ENCODE results near the gene PPP1R1C. TPM values are rescaled to one million over a fixed set of nuclear protein-coding genes. Genes with fewer than 3 reads are reported as not detected.

PPP1R1C gene
- total RNA-seq, 3 donors from 2014 or later (not counting 1 experiment from before 2014, with no cell fraction given), result not detected

- WGBS (ENCODE audit: insufficient coverage), result 87% methylated on average over 2 of the region's 2 CpGs
- no peaks in the 10 kb centered on the region for H3K9me3 ChIP-seq (ENCODE audit: control insufficient read depth, insufficient read depth, low read length)
- TF ChIP-seq, protein P1, sequence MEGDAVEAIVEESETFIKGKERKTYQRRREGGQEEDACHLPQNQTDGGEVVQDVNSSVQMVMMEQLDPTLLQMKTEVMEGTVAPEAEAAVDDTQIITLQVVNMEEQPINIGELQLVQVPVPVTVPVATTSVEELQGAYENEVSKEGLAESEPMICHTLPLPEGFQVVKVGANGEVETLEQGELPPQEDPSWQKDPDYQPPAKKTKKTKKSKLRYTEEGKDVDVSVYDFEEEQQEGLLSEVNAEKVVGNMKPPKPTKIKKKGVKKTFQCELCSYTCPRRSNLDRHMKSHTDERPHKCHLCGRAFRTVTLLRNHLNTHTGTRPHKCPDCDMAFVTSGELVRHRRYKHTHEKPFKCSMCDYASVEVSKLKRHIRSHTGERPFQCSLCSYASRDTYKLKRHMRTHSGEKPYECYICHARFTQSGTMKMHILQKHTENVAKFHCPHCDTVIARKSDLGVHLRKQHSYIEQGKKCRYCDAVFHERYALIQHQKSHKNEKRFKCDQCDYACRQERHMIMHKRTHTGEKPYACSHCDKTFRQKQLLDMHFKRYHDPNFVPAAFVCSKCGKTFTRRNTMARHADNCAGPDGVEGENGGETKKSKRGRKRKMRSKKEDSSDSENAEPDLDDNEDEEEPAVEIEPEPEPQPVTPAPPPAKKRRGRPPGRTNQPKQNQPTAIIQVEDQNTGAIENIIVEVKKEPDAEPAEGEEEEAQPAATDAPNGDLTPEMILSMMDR (IDR thresholded peaks at IDR 0.05), result no peak
- DNase-seq (no peak), ATAC-seq (no peak)
- intact Hi-C loops (cut with micrococcal nuclease), result no loop called here
- no peaks in the 10 kb centered on the region for H3K36me3 ChIP-seq (ENCODE audit: control insufficient read depth, insufficient read depth, low read length)
- Mint-ChIP-seq H3K4me1 (no peaks in the 10 kb centered on the region), H3K36me3 (no peaks in the 10 kb centered on the region), H3K27ac (no peak overlapping the region), H3K27me3 (ENCODE audit: low read depth in 2 of 2) (no peaks in the 10 kb centered on the region), H3K4me3 (no peak overlapping the region), H3K9me3 (peaks cover 0 to 2% of the 10 kb centered on the region in 2 donors)
- H3K4me1 ChIP-seq (ENCODE audit: control insufficient read depth, insufficient read depth, low read length), result no peaks in the 10 kb centered on the region
- H3K27me3 ChIP-seq (ENCODE audit: control insufficient read depth, insufficient read depth, low read length), result no peaks in the 10 kb centered on the region
- no peak overlapping the region for H3K27ac ChIP-seq (ENCODE audit: low read length)
- H3K4me3 ChIP-seq (ENCODE audit: low read length), result no peak overlapping the region
Measured at GRCh38 chr2:182031956-182032355, 46.3 kb downstream of the PPP1R1C start.

DNA sequence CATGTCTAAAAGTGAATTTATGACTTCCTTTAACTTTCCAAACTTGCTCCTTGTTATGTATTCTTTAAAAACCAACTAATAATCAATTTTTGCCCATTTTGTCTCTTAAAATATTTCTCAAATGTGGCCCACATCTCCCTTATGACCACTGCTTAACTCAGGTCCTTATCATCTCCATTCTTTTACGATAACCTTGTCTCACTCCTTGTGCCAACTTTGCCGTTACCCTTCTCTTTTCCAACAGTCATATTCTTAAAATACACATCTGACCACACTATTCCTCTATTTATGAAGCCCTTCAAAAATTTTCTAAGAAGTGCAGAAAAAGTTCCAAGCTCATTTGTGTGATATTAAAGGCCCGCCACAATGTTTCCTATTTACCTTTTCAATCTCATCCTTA lies 47.8 kb downstream of the PPP1R1C start:
- no peaks in the 10 kb centered on the region for H3K9me3 ChIP-seq (ENCODE audit: control insufficient read depth, insufficient read depth, low read length)
- H3K4me1 ChIP-seq (ENCODE audit: control insufficient read depth, insufficient read depth, low read length), result no peaks in the 10 kb centered on the region
- DNase-seq (no peak), ATAC-seq (no peak)
- Mint-ChIP-seq H3K27ac (no peak overlapping the region), H3K27me3 (ENCODE audit: low read depth in 2 of 2) (no peaks in the 10 kb centered on the region), H3K4me1 (no peaks in the 10 kb centered on the region), H3K9me3 (peaks cover 0 to 2% of the 10 kb centered on the region in 2 donors), H3K4me3 (no peak overlapping the region), H3K36me3 (no peaks in the 10 kb centered on the region)
- TF ChIP-seq, protein P1 (IDR thresholded peaks at IDR 0.05), result no peak
- no peaks in the 10 kb centered on the region for H3K36me3 ChIP-seq (ENCODE audit: control insufficient read depth, insufficient read depth, low read length)
- no peak overlapping the region for H3K4me3 ChIP-seq (ENCODE audit: low read length)
- intact Hi-C loops (cut with micrococcal nuclease), result no loop called here
- H3K27ac ChIP-seq (ENCODE audit: low read length), result no peak overlapping the region
- 90% methylated on average over 3 of the region's 3 CpGs for WGBS (ENCODE audit: insufficient coverage)
- no peaks in the 10 kb centered on the region for H3K27me3 ChIP-seq (ENCODE audit: control insufficient read depth, insufficient read depth, low read length)

- intact Hi-C loops (cut with micrococcal nuclease), result no loop called here
- Mint-ChIP-seq H3K9me3 (peaks cover 0 to 4% of the 10 kb centered on the region in 2 donors), H3K4me1 (no peaks in the 10 kb centered on the region), H3K36me3 (no peaks in the 10 kb centered on the region), H3K4me3 (no peak overlapping the region), H3K27ac (no peak overlapping the region), H3K27me3 (ENCODE audit: low read depth in 2 of 2) (no peaks in the 10 kb centered on the region)
- H3K4me1 ChIP-seq (ENCODE audit: control insufficient read depth, insufficient read depth, low read length), result no peaks in the 10 kb centered on the region
- no peaks in the 10 kb centered on the region for H3K36me3 ChIP-seq (ENCODE audit: control insufficient read depth, insufficient read depth, low read length)
- DNase-seq (no peak), ATAC-seq (no peak)
- TF ChIP-seq, protein P1 (IDR thresholded peaks at IDR 0.05), result no peak
- WGBS (ENCODE audit: insufficient coverage), result 71% methylated on average over 1 of the region's 1 CpG
- no peak overlapping the region for H3K27ac ChIP-seq (ENCODE audit: low read length)
- no peak overlapping the region for H3K4me3 ChIP-seq (ENCODE audit: low read length)
- no peaks in the 10 kb centered on the region for H3K27me3 ChIP-seq (ENCODE audit: control insufficient read depth, insufficient read depth, low read length)
- H3K9me3 ChIP-seq (ENCODE audit: control insufficient read depth, insufficient read depth, low read length), result no peaks in the 10 kb centered on the region
Measured at GRCh38 chr2:182038576-182038975, 52.9 kb downstream of the PPP1R1C start.

DNA sequence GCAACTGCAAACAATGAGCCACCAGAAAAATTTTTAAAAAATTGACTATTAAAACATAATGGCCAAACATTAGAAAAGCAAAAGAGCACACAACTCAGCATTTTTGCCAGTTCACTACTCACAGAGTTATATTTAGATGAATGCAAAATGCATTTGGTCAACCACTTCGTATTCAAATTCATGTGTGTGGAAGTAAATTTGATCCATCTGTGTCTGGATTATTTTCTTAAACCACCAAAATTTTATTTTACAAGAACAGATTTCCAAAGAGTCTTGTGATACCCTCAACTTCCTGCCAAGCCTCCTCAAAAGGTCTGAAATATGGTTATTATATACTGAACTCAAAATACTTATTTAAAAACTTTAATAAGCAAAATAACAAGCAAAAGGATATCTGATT lies 57.4 kb downstream of the PPP1R1C start:
- WGBS (ENCODE audit: insufficient coverage), result no CpG with 5 or more reads among the region's 1 CpG
- intact Hi-C loops (cut with micrococcal nuclease), result no loop called here
- no peaks in the 10 kb centered on the region for H3K9me3 ChIP-seq (ENCODE audit: control insufficient read depth, insufficient read depth, low read length)
- H3K27ac Mint-ChIP-seq, result no peak overlapping the region
- H3K4me3 Mint-ChIP-seq, result no peak overlapping the region
- no peaks in the 10 kb centered on the region for H3K36me3 Mint-ChIP-seq
- H3K27me3 Mint-ChIP-seq (ENCODE audit: low read depth in 2 of 2), result no peaks in the 10 kb centered on the region
- ATAC-seq, result no peak
- peaks cover 3 to 4% of the 10 kb centered on the region in 2 donors for H3K9me3 Mint-ChIP-seq
- H3K27me3 ChIP-seq (ENCODE audit: control insufficient read depth, insufficient read depth, low read length), result no peaks in the 10 kb centered on the region
- H3K4me3 ChIP-seq (ENCODE audit: low read length), result no peak overlapping the region
- TF ChIP-seq, protein P1 (IDR thresholded peaks at IDR 0.05), result no peak
- no peaks in the 10 kb centered on the region for H3K4me1 ChIP-seq (ENCODE audit: control insufficient read depth, insufficient read depth, low read length)
- DNase-seq, result no peak
- no peak overlapping the region for H3K27ac ChIP-seq (ENCODE audit: low read length)
- no peaks in the 10 kb centered on the region for H3K36me3 ChIP-seq (ENCODE audit: control insufficient read depth, insufficient read depth, low read length)
- no peaks in the 10 kb centered on the region for H3K4me1 Mint-ChIP-seq

All from natural killer cell (primary cell).